Ishikawa (cell line): ENCODE data around the gene CPB1.

Source experiments
- FOXM1 ChIP-seq: IDR thresholded peaks from 2 replicates; pipeline ENCODE4 v1.6.1; 2012; ENCODE audit warnings: low read depth, borderline replicate concordance
- RAD21 ChIP-seq: IDR thresholded peaks from 2 replicates; pipeline ENCODE4 v1.6.1; 2012; ENCODE audit warnings: low read depth
- YY1 ChIP-seq: IDR thresholded peaks from 2 replicates; pipeline ENCODE4 v1.6.1; 2012; ENCODE audit warnings: low read depth

GRCh38 chr3:148796799-148797198, 30.8 kb upstream of the CPB1 start:
- TF ChIP-seq YY1, result no peak
- TF ChIP-seq FOXM1, result no peak
- no peak for TF ChIP-seq RAD21
